ENCODE measurements around the gene ME1. TPM values are rescaled to one million over a fixed set of nuclear protein-coding genes. Genes with fewer than 3 reads are reported as not detected.
"Not testable (repeated sequence)": the region's sequence is repeated elsewhere in the genome, so short reads cannot be mapped to it uniquely, and the experiment has no call there.

The ME1 gene
- total RNA-seq, 4 donors from 2014 or later, result 12.8 to 40.5 (median 28.4) TPM

GRCh38 chr6:83354747-83355146 is 76.1 kb downstream of the ME1 start:
- H3K4me3 ChIP-seq, result no peak overlapping the region
- H3K36me3 ChIP-seq, result no peaks in the 10 kb centered on the region
- DNase-seq (ENCODE audit: low spot score in 2 of 2), result no peak
- H3K27me3 ChIP-seq, result no peaks in the 10 kb centered on the region
- 77% methylated on average over 1 of the region's 1 CpG for WGBS
- TF ChIP-seq POLR2A (IDR thresholded peaks at IDR 0.05), result no peak
- TF ChIP-seq POLR2AphosphoS5 (IDR thresholded peaks at IDR 0.05), result no peak
- TF ChIP-seq EP300 (IDR thresholded peaks at IDR 0.05), result no peak
- no peak for TF ChIP-seq CTCF (IDR thresholded peaks at IDR 0.05)
- H3K27ac ChIP-seq, result no peak overlapping the region
- H3K9me3 ChIP-seq, result peaks cover 4% of the 10 kb centered on the region
- no peaks in the 10 kb centered on the region for H3K4me1 ChIP-seq

GRCh38 chr6:83352424-83353061 is 78.3 kb downstream of the ME1 start:
- H3K36me3 ChIP-seq, result no peaks in the 10 kb centered on the region
- TF ChIP-seq CTCF (IDR thresholded peaks at IDR 0.05) (no peak), EP300 (IDR thresholded peaks at IDR 0.05) (no peak), POLR2AphosphoS5 (IDR thresholded peaks at IDR 0.05) (no peak), POLR2A (IDR thresholded peaks at IDR 0.05) (no peak)
- WGBS, result 58% methylated on average over 3 of the region's 3 CpGs

GRCh38 chr6:83343121-83343520 is 87.7 kb downstream of the ME1 start:
- Histone ChIP-seq H3K4me1 (no peaks in the 10 kb centered on the region), H3K36me3 (no peaks in the 10 kb centered on the region), H3K9me3 (no peaks in the 10 kb centered on the region), H3K4me3 (no peak overlapping the region), H3K27me3 (no peaks in the 10 kb centered on the region), H3K27ac (no peak overlapping the region)
- no peak for DNase-seq (ENCODE audit: low spot score in 2 of 2)
- TF ChIP-seq POLR2AphosphoS5 (IDR thresholded peaks at IDR 0.05) (no peak), POLR2A (IDR thresholded peaks at IDR 0.05) (no peak), CTCF (IDR thresholded peaks at IDR 0.05) (no peak), EP300 (IDR thresholded peaks at IDR 0.05) (no peak)
- 88% methylated on average over 3 of the region's 3 CpGs for WGBS

More at GRCh38 chr6:83352424-83353061, 78.3 kb downstream of the ME1 start:
- no peaks in the 10 kb centered on the region for H3K4me1 ChIP-seq
- H3K27me3 ChIP-seq, result no peaks in the 10 kb centered on the region
- H3K4me3 ChIP-seq, result no peak overlapping the region
- DNase-seq (ENCODE audit: low spot score in 2 of 2), result no peak
- no peak overlapping the region for H3K27ac ChIP-seq
- H3K9me3 ChIP-seq, result no peaks in the 10 kb centered on the region

- no peak overlapping the region for H3K4me3 ChIP-seq
- H3K27ac ChIP-seq, result no peak overlapping the region
- no peaks in the 10 kb centered on the region for H3K36me3 ChIP-seq
- no peak for DNase-seq (ENCODE audit: low spot score in 2 of 2)
- 66% methylated on average over 2 of the region's 2 CpGs for WGBS
- H3K4me1 ChIP-seq, result no peaks in the 10 kb centered on the region
- TF ChIP-seq CTCF (IDR thresholded peaks at IDR 0.05) (no peak), POLR2AphosphoS5 (IDR thresholded peaks at IDR 0.05) (no peak), POLR2A (IDR thresholded peaks at IDR 0.05) (no peak), EP300 (IDR thresholded peaks at IDR 0.05) (no peak)
- H3K9me3 ChIP-seq, result no peaks in the 10 kb centered on the region
- no peaks in the 10 kb centered on the region for H3K27me3 ChIP-seq
Observed at GRCh38 chr6:83341765-83342164, 89.1 kb downstream of the ME1 start.

- H3K9me3 ChIP-seq, H3K4me3 ChIP-seq: not testable (repeated sequence)
- 97% methylated on average over 7 of the region's 24 CpGs for WGBS
Observed at GRCh38 chr6:83333916-83334315, 96.9 kb downstream of the ME1 start.

GRCh38 chr6:83333500-83333899 is 97.4 kb downstream of the ME1 start:
- Histone ChIP-seq H3K36me3 (no peaks in the 10 kb centered on the region), H3K4me1 (no peaks in the 10 kb centered on the region), H3K27me3 (no peaks in the 10 kb centered on the region), H3K4me3 (no peak overlapping the region), H3K9me3 (no peaks in the 10 kb centered on the region), H3K27ac (no peak overlapping the region)
- DNase-seq (ENCODE audit: low spot score in 2 of 2), result no peak
- TF ChIP-seq POLR2AphosphoS5 (IDR thresholded peaks at IDR 0.05) (no peak), CTCF (IDR thresholded peaks at IDR 0.05) (no peak), POLR2A (IDR thresholded peaks at IDR 0.05) (no peak), EP300 (IDR thresholded peaks at IDR 0.05) (no peak)
- WGBS, result 79% methylated on average over 2 of the region's 2 CpGs

More at GRCh38 chr6:83333916-83334315, 96.9 kb downstream of the ME1 start:
- not testable (repeated sequence) for H3K4me1 ChIP-seq; DNase-seq (ENCODE audit: low spot score in 2 of 2); H3K27me3 ChIP-seq; H3K36me3 ChIP-seq; H3K27ac ChIP-seq
